IMR-90 (cell line): ENCODE results near the gene PDE12. TPM values are rescaled to one million over a fixed set of nuclear protein-coding genes. Genes with fewer than 3 reads are reported as not detected.

Experiments
- ATAC-seq: fragments of 200-7000 bp; cut with Tn5 transposase; 2 replicates; pipeline ENCODE4 v1.9.1; 2020; ENCODE audit warnings: low read depth, mild to moderate bottlenecking, moderate library complexity
- BruUV-seq: library from RNA; stranded (reverse); fragments of 400-500 nt; replicated peaks from 2 replicates; lab custom pipeline; 2021; lab: Mats Ljungman, UMichigan
- CTCF ChIA-PET: fragments of 300-600 bp; formaldehyde crosslinking; extraction: SDS; loops from one replicate; lab custom pipeline; 2021; ENCODE audit warnings: antibody characterized with exemption; lab: Yijun Ruan, JAX
- POLR2A ChIA-PET: fragments of 300-600 bp; sonication (Branson Sonifier 250); formaldehyde crosslinking; loops from one replicate; lab custom pipeline; 2022; ENCODE audit warnings: antibody characterized with exemption; ENCODE audit not compliant: unreplicated experiment; lab: Charles Lee
- DNase-seq: peaks from one replicate; pipeline ENCODE4 v3.0.0; 2013
- H2AFZ ChIP-seq: replicated peaks from 2 replicates; pipeline ENCODE3; 2013; ENCODE audit warnings: low read length, mild to moderate bottlenecking; ENCODE audit not compliant: poor library complexity
- H2AK5ac ChIP-seq: 2 replicates; pipeline ENCODE4 v1.6.1; 2013; ENCODE audit warnings: low read depth, low read length, inconsistent platforms
- H2AK9ac ChIP-seq: replicated peaks from 2 replicates; pipeline ENCODE3; 2013; ENCODE audit warnings: mild to moderate bottlenecking, low read depth, low read length, moderate library complexity; ENCODE audit not compliant: poor library complexity
- H2BK120ac ChIP-seq: 2 replicates; pipeline ENCODE4 v1.6.1; 2013; ENCODE audit warnings: low read depth, low read length, inconsistent platforms
- H2BK15ac ChIP-seq: 3 replicates; pipeline ENCODE4 v1.6.1; 2013; ENCODE audit warnings: low read depth, low read length, inconsistent platforms
- H2BK20ac ChIP-seq: 2 replicates; pipeline ENCODE4 v1.6.1; 2013; ENCODE audit warnings: low read depth, mild to moderate bottlenecking, inconsistent platforms, low read length, moderate library complexity
- H2BK5ac ChIP-seq: 2 replicates; pipeline ENCODE4 v1.6.1; 2013; ENCODE audit warnings: mild to moderate bottlenecking, low read depth, low read length, inconsistent platforms; ENCODE audit not compliant: poor library complexity, severe bottlenecking
- H3K14ac ChIP-seq: replicated peaks from 2 replicates; pipeline ENCODE4 v1.6.1; 2013; ENCODE audit warnings: low read depth, low read length, inconsistent platforms
- H3K18ac ChIP-seq: 2 replicates; pipeline ENCODE4 v1.6.1; 2013; ENCODE audit warnings: low read depth, low read length, control low read depth
- H3K23ac ChIP-seq: 2 replicates; pipeline ENCODE4 v1.6.1; 2013; ENCODE audit warnings: low read depth, low read length, inconsistent platforms
- H3K27ac ChIP-seq: 2 replicates; pipeline ENCODE4 v1.5.1; 2013; ENCODE audit warnings: mild to moderate bottlenecking, control low read depth, low read length; ENCODE audit not compliant: insufficient read depth
- H3K27me3 ChIP-seq: 2 replicates; pipeline ENCODE4 v1.6.1; 2013; ENCODE audit warnings: low read length; ENCODE audit not compliant: control insufficient read depth, insufficient read depth
- H3K36me3 ChIP-seq: 2 replicates; pipeline ENCODE4 v1.6.1; 2013; ENCODE audit warnings: low read length, mixed read lengths; ENCODE audit not compliant: control insufficient read depth, insufficient read depth
- H3K4ac ChIP-seq: 2 replicates; pipeline ENCODE4 v1.6.1; 2013; ENCODE audit warnings: low read depth, low read length, inconsistent platforms
- H3K4me1 ChIP-seq: 2 replicates; pipeline ENCODE4 v1.6.1; 2013; ENCODE audit warnings: low read length, mixed read lengths; ENCODE audit not compliant: control insufficient read depth, insufficient read depth
- H3K4me2 ChIP-seq: 2 replicates; pipeline ENCODE4 v1.6.1; 2013; ENCODE audit warnings: low read depth, mild to moderate bottlenecking, control low read depth, low read length, moderate library complexity
- H3K4me3 ChIP-seq: 2 replicates; pipeline ENCODE4 v1.5.1; 2013; ENCODE audit warnings: low read depth, mild to moderate bottlenecking, control low read depth, low read length, moderate library complexity; ENCODE audit not compliant: insufficient read depth
- H3K56ac ChIP-seq: 2 replicates; pipeline ENCODE4 v1.6.1; 2013; ENCODE audit warnings: low read length, inconsistent platforms; ENCODE audit not compliant: insufficient read depth; ENCODE audit errors: extremely low read depth
- H3K79me1 ChIP-seq, 2 experiments: 2 replicates each; pipeline ENCODE4 v1.6.1; 2013; ENCODE audit warnings: low read length in 2 of 2, inconsistent platforms in 1 of 2, low read depth in 1 of 2
- H3K9ac ChIP-seq: 2 replicates; pipeline ENCODE4 v1.6.1; 2013; ENCODE audit warnings: low read depth, low read length, control low read depth
- H3K9me1 ChIP-seq: 2 replicates; pipeline ENCODE4 v1.6.1; 2013; ENCODE audit warnings: low read length, inconsistent platforms; ENCODE audit not compliant: insufficient read depth
- H3K9me3 ChIP-seq: 2 replicates; pipeline ENCODE4 v1.6.1; 2013; ENCODE audit warnings: low read length; ENCODE audit not compliant: control insufficient read depth, insufficient read depth
- H4K20me1 ChIP-seq: 2 replicates; pipeline ENCODE4 v1.6.1; 2013; ENCODE audit warnings: low read length, inconsistent platforms; ENCODE audit not compliant: insufficient read depth
- H4K5ac ChIP-seq: 2 replicates; pipeline ENCODE4 v1.6.1; 2013; ENCODE audit warnings: mild to moderate bottlenecking, low read depth, low read length, control low read depth
- H4K8ac ChIP-seq, 2 experiments: 2 replicates each; pipeline ENCODE4 v1.6.1; 2013; ENCODE audit warnings: low read depth in 2 of 2, low read length in 2 of 2, control low read depth in 1 of 2, inconsistent platforms in 1 of 2
- H4K91ac ChIP-seq: 2 replicates; pipeline ENCODE4 v1.6.1; 2013; ENCODE audit warnings: low read depth, low read length, inconsistent platforms; ENCODE audit not compliant: insufficient read depth
- CHD1 ChIP-seq: IDR thresholded peaks from 2 replicates; pipeline ENCODE4 v1.6.1; 2012; ENCODE audit warnings: low read depth, low read length, improper control_type of control experiment
- MAFK ChIP-seq: IDR thresholded peaks from 2 replicates; pipeline ENCODE4 v1.6.1; 2012; ENCODE audit warnings: low read depth, low read length, improper control_type of control experiment
- MAZ ChIP-seq: IDR thresholded peaks from 2 replicates; pipeline ENCODE4 v1.6.1; 2012; ENCODE audit warnings: low read depth, mild to moderate bottlenecking, low read length, improper control_type of control experiment, moderate library complexity, borderline replicate concordance
- RAD21 ChIP-seq: IDR thresholded peaks from 2 replicates; pipeline ENCODE4 v1.6.1; 2012; ENCODE audit warnings: low read length, improper control_type of control experiment
- WGBS, 2 experiments: methylation state at CpG; one replicate each; pipeline versions ENCODE4 v1.1.5 to v1.1.7; 2013; ENCODE audit warnings: missing lambda C conversion rate in 2 of 2; ENCODE audit not compliant: insufficient read length in 1 of 2; ENCODE audit errors: extremely low coverage in 2 of 2; 5-methylcytosine and 5-hydroxymethylcytosine counted together
- dilution Hi-C: fragments of 300-500 bp; cut with HindIII; formaldehyde crosslinking; loops from one replicate; pipeline ENCODE4 v1.14.3; 2018; ENCODE audit warnings: low sequenced_read_pairs; ENCODE audit not compliant: unreplicated experiment
- in situ Hi-C: fragments of 300-500 bp; cut with MboI; formaldehyde crosslinking; loops from 3 replicates; pipeline ENCODE4 v1.14.3; 2019; ENCODE audit warnings: low sequenced_read_pairs, inconsistent platforms, mixed read lengths
- intact Hi-C: fragments of 100-400 bp; cut with micrococcal nuclease; formaldehyde crosslinking; loops from 2 replicates; pipeline ENCODE4 v1.10.0; 2022
- polyA plus RNA-seq, 3 experiments: library from polyadenylated mRNA; depleted of rRNA; stranded (reverse); fragments of >200 nt; gene quantifications; 2 replicates each; pipeline ENCODE4 v1.2.3, GENCODE V29; 2012; ENCODE audit warnings: low replicate concordance in 1 of 3
- total RNA-seq: library from RNA; depleted of rRNA; stranded (reverse); fragments of >200 nt; gene quantifications from 2 replicates; pipeline ENCODE4 v1.2.3, GENCODE V29; 2012

Gene PDE12
- total and polyA plus RNA-seq, 2 of the 4 experiments (the other 2 are of a cell fraction) = 9.5 to 16.8 TPM

GRCh38 chr3:57604971-57605370 is 48.9 kb downstream of the PDE12 start:
- no TSS peak for BruUV-seq
- intact Hi-C loops = no loop called here
- Histone ChIP-seq H3K14ac (no peak overlapping the region), H4K20me1 (no peaks in the 10 kb centered on the region), H4K8ac (no peak overlapping the region), H2AK5ac (no peak overlapping the region), H3K27ac (no peak overlapping the region), H2AFZ (no peak overlapping the region), H3K4ac (no peak overlapping the region), H3K79me1 (peaks cover 0 to 7% of the 10 kb centered on the region in 2 experiments; a peak in 3 of 4 replicates), H2BK5ac (no peak overlapping the region), H3K9me3 (no peaks in the 10 kb centered on the region), H4K91ac (no peak overlapping the region), H3K4me3 (no peak overlapping the region), H3K56ac (no peak overlapping the region), H2AK9ac (no peak overlapping the region), H3K27me3 (no peaks in the 10 kb centered on the region), H3K9ac (no peak overlapping the region), H2BK20ac (no peak overlapping the region), H3K23ac (no peak overlapping the region), H3K36me3 (0 out of 2 replicates have a peak, but pooled peaks cover 1% of the 10 kb centered on the region), H2BK120ac (no peak overlapping the region), H2BK15ac (no peak overlapping the region), H3K4me2 (no peak overlapping the region), H3K9me1 (no peaks in the 10 kb centered on the region), H3K4me1 (no peaks in the 10 kb centered on the region), H4K5ac (no peak overlapping the region), H3K18ac (no peak overlapping the region)
- POLR2A ChIA-PET = no interaction called here
- TF ChIP-seq MAZ = no peak
- TF ChIP-seq RAD21 = no peak
- no peak for TF ChIP-seq MAFK
- TF ChIP-seq CHD1 = no peak
- WGBS, 2 experiments = no CpG with 5 or more reads among the region's 2 CpGs
- dilution Hi-C loops = no loop called here
- ATAC-seq = no peak
- in situ Hi-C loops = no loop called here
- no peak for DNase-seq
- CTCF ChIA-PET = no interaction called here
